ENCODE data around the gene SKIL. TPM values are rescaled to one million over a fixed set of nuclear protein-coding genes. Genes with fewer than 3 reads are reported as not detected.

The SKIL gene
- total RNA-seq, 1 donor from 2014 or later, result 86.7 TPM

- H3K4me1 ChIP-seq, result no peaks in the 10 kb centered on the region
These were observed 30.4 kb downstream of the SKIL start for GRCh38 chr3:170387950-170388349.

GRCh38 chr3:170391108-170391507 lies 33.6 kb downstream of the SKIL start:
- H3K4me3 ChIP-seq, result no peak overlapping the region
- no peaks in the 10 kb centered on the region for H3K4me1 ChIP-seq
- H3K9me3 ChIP-seq, result no peaks in the 10 kb centered on the region
- H3K36me3 ChIP-seq, result peaks cover 65% of the 10 kb centered on the region
- H3K27ac ChIP-seq, result no peak overlapping the region
- H3K27me3 ChIP-seq (ENCODE audit: low read depth), result no peaks in the 10 kb centered on the region
- DNase-seq, result no peak
- no peak for ATAC-seq
- TF ChIP-seq CTCF (IDR thresholded peaks at IDR 0.05), result no peak
- intact Hi-C loops (cut with DNase I), result loop anchor here (10.0 kb wide), 1 partner anchor 76 kb away; no protein-coding TSS in a partner anchor

More at GRCh38 chr3:170387950-170388349, 30.4 kb downstream of the SKIL start:
- Histone ChIP-seq H3K4me3 (no peak overlapping the region), H3K36me3 (peaks cover 96% of the 10 kb centered on the region), H3K9me3 (no peaks in the 10 kb centered on the region), H3K27ac (no peak overlapping the region), H3K27me3 (ENCODE audit: low read depth) (no peaks in the 10 kb centered on the region)
- intact Hi-C loops (cut with DNase I), result no loop called here
- no peak for ATAC-seq
- DNase-seq, result no peak
- TF ChIP-seq CTCF (IDR thresholded peaks at IDR 0.05), result no peak

- DNase-seq (no peak), ATAC-seq (peak in 1 of 2 donors; percentile 16)
- intact Hi-C loops (cut with DNase I), result loop anchor here (10.0 kb wide), 1 partner anchor 83 kb away; no protein-coding TSS in a partner anchor
- Histone ChIP-seq H3K27me3 (ENCODE audit: low read depth) (no peaks in the 10 kb centered on the region), H3K9me3 (no peaks in the 10 kb centered on the region), H3K27ac (no peak overlapping the region), H3K4me3 (no peak overlapping the region), H3K4me1 (no peaks in the 10 kb centered on the region), H3K36me3 (peaks cover 15% of the 10 kb centered on the region)
- TF ChIP-seq CTCF (IDR thresholded peaks at IDR 0.05), result no peak
These were observed 40.2 kb downstream of the SKIL start for GRCh38 chr3:170397685-170398084.

GRCh38 chr3:170405101-170405500 lies 47.6 kb downstream of the SKIL start:
- Histone ChIP-seq H3K36me3 (no peaks in the 10 kb centered on the region), H3K27ac (no peak overlapping the region), H3K27me3 (ENCODE audit: low read depth) (no peaks in the 10 kb centered on the region), H3K4me1 (no peaks in the 10 kb centered on the region), H3K9me3 (no peaks in the 10 kb centered on the region), H3K4me3 (no peak overlapping the region)
- ATAC-seq (no peak), DNase-seq (no peak)
- intact Hi-C loops (cut with DNase I), result no loop called here
- no peak for TF ChIP-seq CTCF (IDR thresholded peaks at IDR 0.05)

GRCh38 chr3:170410428-170411029 lies 53.0 kb downstream of the SKIL start:
- DNase-seq (no peak), ATAC-seq (no peak)
- H3K4me3 ChIP-seq, result no peak overlapping the region
- H3K4me1 ChIP-seq, result no peaks in the 10 kb centered on the region
- no peaks in the 10 kb centered on the region for H3K36me3 ChIP-seq
- no peaks in the 10 kb centered on the region for H3K27me3 ChIP-seq (ENCODE audit: low read depth)
- no peak overlapping the region for H3K27ac ChIP-seq
- peak; percentile 51 for TF ChIP-seq CTCF (IDR thresholded peaks at IDR 0.05)
- intact Hi-C loops (cut with DNase I), result no loop called here
- H3K9me3 ChIP-seq, result no peaks in the 10 kb centered on the region

All from lower lobe of right lung (tissue), 2 donors.